PC-3 (cell line): ENCODE results near the gene SALL2. TPM values are rescaled to one million over a fixed set of nuclear protein-coding genes. Genes with fewer than 3 reads are reported as not detected.
A peak's percentile ranks its signal among the peaks of the same experiment; 100 is the strongest.

Experiments used
- ATAC-seq: fragments of 200-7000 bp; cut with Tn5 transposase; 2 replicates; pipeline ENCODE4 v1.9.1; 2020; ENCODE audit warnings: mild to moderate bottlenecking, moderate library complexity
- BruUV-seq: library from RNA; stranded (reverse); fragments of 400-500 nt; replicated peaks from 2 replicates; lab custom pipeline; 2021; lab: Mats Ljungman, UMichigan
- CTCF ChIA-PET: fragments of 300-600 bp; sonication (Branson Sonifier 250); formaldehyde crosslinking; loops from one replicate; lab custom pipeline; 2022; ENCODE audit warnings: antibody characterized with exemption; lab: Charles Lee
- POLR2A ChIA-PET: fragments of 300-600 bp; sonication (Branson Sonifier 250); formaldehyde crosslinking; loops from one replicate; lab custom pipeline; 2022; ENCODE audit warnings: antibody characterized with exemption; ENCODE audit not compliant: unreplicated experiment; lab: Charles Lee
- DNase-seq: peaks from one replicate; pipeline ENCODE4 v3.0.0-alpha.2; 2015
- H2AFZ ChIP-seq: fragments of 300-600 bp; sonication (generic); 2 replicates; pipeline ENCODE4 v1.6.0; 2016; ENCODE audit warnings: antibody characterized with exemption, low read length
- H3F3A ChIP-seq: fragments of 300-600 bp; sonication (generic); one replicate; pipeline ENCODE4 v1.6.0; 2017; ENCODE audit warnings: antibody characterized with exemption, low read length, control low read depth, mild to moderate bottlenecking; ENCODE audit not compliant: unreplicated experiment
- H3K27ac ChIP-seq: fragments of 300-600 bp; sonication (generic); 2 replicates; pipeline ENCODE4 v1.5.1; 2016; ENCODE audit warnings: mild to moderate bottlenecking, low read length
- H3K27me3 ChIP-seq: fragments of 300-600 bp; sonication (generic); 2 replicates; pipeline ENCODE4 v1.6.1; 2016; ENCODE audit warnings: low read length, mixed read lengths
- H3K36me3 ChIP-seq: fragments of 300-600 bp; sonication (generic); 2 replicates; pipeline ENCODE4 v1.6.1; 2016; ENCODE audit warnings: low read depth, mixed run types, low read length, mixed read lengths
- H3K4me1 ChIP-seq: fragments of 300-600 bp; sonication (generic); 2 replicates; pipeline ENCODE4 v1.5.1; 2016; ENCODE audit warnings: low read length; ENCODE audit not compliant: insufficient read depth
- H3K4me2 ChIP-seq: fragments of 300-600 bp; sonication (generic); 2 replicates; pipeline ENCODE4 v1.6.0; 2016; ENCODE audit warnings: low read length
- H3K4me3 ChIP-seq: fragments of 300-600 bp; sonication (generic); 2 replicates; pipeline ENCODE4 v1.5.1; 2016; ENCODE audit warnings: mild to moderate bottlenecking, low read length, mixed read lengths
- H3K79me2 ChIP-seq: fragments of 300-600 bp; sonication (generic); 2 replicates; pipeline ENCODE4 v1.6.1; 2017; ENCODE audit warnings: low read length, mixed read lengths
- H3K9ac ChIP-seq: fragments of 300-600 bp; sonication (generic); 2 replicates; pipeline ENCODE4 v1.6.0; 2016; ENCODE audit warnings: mild to moderate bottlenecking, low read length
- H3K9me2 ChIP-seq: fragments of 300-600 bp; sonication (generic); replicated peaks from 2 replicates; pipeline ENCODE4 v1.6.1; 2016; ENCODE audit warnings: mixed run types, low read length, mixed read lengths
- H3K9me3 ChIP-seq: fragments of 300-600 bp; sonication (generic); 2 replicates; pipeline ENCODE4 v1.6.1; 2016; ENCODE audit warnings: low read length, mixed read lengths
- H4K20me1 ChIP-seq: fragments of 300-600 bp; sonication (generic); 2 replicates; pipeline ENCODE4 v1.6.1; 2016; ENCODE audit warnings: low read length, mixed read lengths
- CTCF ChIP-seq: fragments of 300-600 bp; sonication (generic); conservative IDR thresholded peaks from 2 replicates; pipeline ENCODE4 v1.5.1; 2017; ENCODE audit warnings: antibody characterized with exemption, low read depth, mild to moderate bottlenecking, low read length
- EZH2 ChIP-seq: fragments of 300-600 bp; sonication (generic); IDR thresholded peaks from one replicate; pipeline ENCODE4 v1.6.1; 2017; ENCODE audit warnings: antibody characterized with exemption, mild to moderate bottlenecking, low read length; ENCODE audit not compliant: unreplicated experiment
- EZH2phosphoT487 ChIP-seq: fragments of 300-600 bp; sonication (generic); IDR thresholded peaks from 2 replicates; pipeline ENCODE4 v1.6.1; 2018; ENCODE audit warnings: mild to moderate bottlenecking, antibody characterized with exemption, low read length, borderline replicate concordance
- intact Hi-C: fragments of 100-400 bp; cut with micrococcal nuclease; formaldehyde crosslinking; loops from 2 replicates; pipeline ENCODE4 v1.9.0; 2023
- total RNA-seq: library from RNA; depleted of rRNA; stranded (reverse); fragments of >200 nt; gene quantifications from 2 replicates; pipeline ENCODE4 v1.2.3, GENCODE V29; 2014

Gene SALL2
- total RNA-seq, 1 experiment from 2014 or later = 4.1 TPM

- no peaks in the 10 kb centered on the region for H4K20me1 ChIP-seq
- ChIA-PET POLR2A (interaction anchor here (0.6 to 1.0 kb wide), 2 partner anchors 12 to 27 kb away, joined by 4 read pairs; partner anchors contain the start of genes METTL3 and SALL2), CTCF (interaction anchor here (0.6 to 1.5 kb wide), 8 partner anchors 12 to 815 kb away, joined by 3 to 19 read pairs (median 3); partner anchors contain the start of genes METTL3 and SUPT16H)
- H3K36me3 ChIP-seq = peaks cover 75% of the 10 kb centered on the region
- no peaks in the 10 kb centered on the region for H3K9me3 ChIP-seq
- H3K79me2 ChIP-seq = 0 out of 2 replicates have a peak, but pooled peaks cover 2% of the 10 kb centered on the region
- intact Hi-C loops = loop anchor here (1.0 kb wide), 1 partner anchor 58 kb away; no protein-coding TSS in a partner anchor
- H3K9me2 ChIP-seq = no peaks in the 10 kb centered on the region
- H2AFZ ChIP-seq = no peak overlapping the region
- TF ChIP-seq EZH2 = no peak
- peak; percentile 77 for TF ChIP-seq CTCF
- ATAC-seq = peak; percentile 77
- peak; percentile 65 for DNase-seq
- H3K4me2 ChIP-seq = no peak overlapping the region
- no peaks in the 10 kb centered on the region for H3K4me1 ChIP-seq
- H3K4me3 ChIP-seq = no peak overlapping the region
- BruUV-seq = TSS peak; percentile 2
- H3K27me3 ChIP-seq = no peaks in the 10 kb centered on the region
- H3F3A ChIP-seq = no peaks in the 10 kb centered on the region
- no peak overlapping the region for H3K27ac ChIP-seq
- no peak overlapping the region for H3K9ac ChIP-seq
Measured at GRCh38 chr14:21498540-21499526, 27.3 kb downstream of the SALL2 start.

- no peaks in the 10 kb centered on the region for H3K79me2 ChIP-seq
- TF ChIP-seq CTCF = no peak
- no peak for TF ChIP-seq EZH2phosphoT487
- no peak for TF ChIP-seq EZH2
- H2AFZ ChIP-seq = no peak overlapping the region
- H3K4me3 ChIP-seq = no peak overlapping the region
- H3K9me2 ChIP-seq = no peaks in the 10 kb centered on the region
- no peaks in the 10 kb centered on the region for H4K20me1 ChIP-seq
- peaks cover 68% of the 10 kb centered on the region for H3K36me3 ChIP-seq
- CTCF ChIA-PET = no interaction called here
- no peak overlapping the region for H3K9ac ChIP-seq
- no peaks in the 10 kb centered on the region for H3K9me3 ChIP-seq
- POLR2A ChIA-PET = no interaction called here
- DNase-seq (no peak), ATAC-seq (no peak)
- H3K27me3 ChIP-seq = no peaks in the 10 kb centered on the region
- no peak overlapping the region for H3K4me2 ChIP-seq
- no TSS peak for BruUV-seq
- intact Hi-C loops = no loop called here
- H3F3A ChIP-seq = no peaks in the 10 kb centered on the region
- H3K4me1 ChIP-seq = no peaks in the 10 kb centered on the region
- no peak overlapping the region for H3K27ac ChIP-seq
Measured at GRCh38 chr14:21496453-21496852, 29.7 kb downstream of the SALL2 start.
